Stimulated activated naive CD4-positive, alpha-beta T cell treated with Interleukin-2 at 50 U/mL for 16 hours (primary cell): ENCODE measurements around the gene RELN.

Experiments used
- DNase-seq: peaks from one replicate; lab custom pipeline; 2025; lab: John Stamatoyannopoulos, UW

Gene RELN

DNA sequence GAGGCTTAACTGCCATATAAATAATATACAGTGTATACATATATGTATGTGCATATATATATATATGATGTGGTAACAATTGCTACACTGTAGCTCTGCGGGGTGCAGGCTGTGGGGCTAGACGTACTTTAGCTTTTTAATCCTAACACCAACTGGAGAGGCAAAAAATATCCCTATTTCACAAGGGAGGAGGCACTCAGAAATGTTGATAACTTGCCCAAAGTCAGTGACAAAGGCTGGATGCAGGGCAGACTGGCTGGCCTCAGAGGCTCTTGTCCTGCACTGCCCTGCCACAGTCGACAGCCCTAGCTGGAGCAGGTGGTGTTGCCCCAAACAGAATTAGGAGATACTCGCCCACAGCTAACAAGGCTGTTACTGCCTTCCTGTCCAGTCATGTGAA lies 1.5 kb upstream of the RELN start:
- DNase-seq = no peak

DNA sequence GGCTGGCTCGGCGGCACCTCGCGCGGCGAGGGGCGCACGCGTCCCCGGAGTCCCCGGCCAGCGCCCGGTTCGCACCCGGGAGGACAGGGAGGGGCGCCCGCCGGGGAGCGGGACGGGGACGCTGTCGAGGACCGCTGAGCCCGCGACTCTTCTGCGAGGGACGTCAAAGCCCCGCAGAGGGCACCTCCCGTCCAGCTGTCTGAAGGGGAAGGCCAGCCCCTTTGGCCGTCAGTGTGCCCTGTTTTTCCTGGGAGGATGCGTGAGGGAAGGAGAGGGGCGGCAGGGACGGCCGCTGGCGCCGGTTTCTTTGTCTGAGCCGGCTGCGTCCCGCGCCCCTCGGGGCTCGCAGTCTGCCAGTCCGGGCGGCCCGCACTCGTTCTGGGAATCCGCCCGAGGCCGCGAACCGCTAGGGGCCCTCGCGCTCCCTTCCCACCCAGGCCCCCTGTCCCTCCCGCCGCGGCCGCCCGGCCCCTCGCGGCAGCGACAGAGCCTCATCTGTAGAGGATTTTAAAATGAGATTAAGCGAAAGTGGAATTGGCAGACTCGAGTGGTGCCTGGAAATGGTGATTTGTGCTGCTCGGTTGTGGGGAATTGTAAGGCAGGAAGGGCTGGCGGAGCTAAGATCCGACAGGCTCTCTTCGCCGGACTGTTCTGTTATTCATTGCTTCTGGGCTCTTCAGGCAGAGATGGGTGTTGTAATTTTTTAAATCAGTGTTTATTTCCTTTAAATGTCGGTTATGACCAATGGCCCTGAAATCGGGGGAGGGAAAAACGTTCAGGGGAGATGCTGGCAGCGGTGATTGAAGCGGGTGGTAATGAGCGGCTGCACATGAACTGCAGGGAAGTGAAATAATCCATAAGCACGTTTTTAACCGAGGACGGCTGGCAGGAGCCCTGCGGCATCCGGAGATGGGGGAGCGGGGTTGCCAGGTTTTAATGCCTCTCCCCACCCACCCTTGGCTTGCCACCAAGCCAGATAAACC lies 618 bp upstream of the RELN start:
- DNase-seq = no peak

GRCh38 chr7:103988468-103989199 lies 824 bp downstream of the RELN start:
- no peak for DNase-seq

DNA sequence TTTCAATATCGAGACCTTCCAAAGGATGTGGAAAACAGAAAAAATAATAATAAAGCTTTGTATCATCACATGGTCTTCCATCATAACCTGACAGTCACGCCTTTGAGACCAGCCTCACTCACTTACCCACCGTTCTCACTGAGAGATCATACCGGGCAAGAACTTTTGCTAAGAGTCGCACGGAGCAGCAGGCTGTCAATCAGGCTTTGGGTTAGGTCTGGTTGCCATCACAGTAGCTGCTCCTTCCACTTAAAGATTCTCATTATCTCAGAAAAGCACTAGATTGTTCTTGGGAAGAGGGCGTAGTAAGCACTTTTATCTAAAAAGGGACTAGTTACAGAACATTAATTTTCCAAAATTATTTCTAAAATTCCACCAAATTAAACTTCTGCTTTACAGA lies 2.0 kb downstream of the RELN start:
- no peak for DNase-seq

- no peak for DNase-seq
These were observed 3.8 kb downstream of the RELN start for GRCh38 chr7:103985565-103986126.

DNA sequence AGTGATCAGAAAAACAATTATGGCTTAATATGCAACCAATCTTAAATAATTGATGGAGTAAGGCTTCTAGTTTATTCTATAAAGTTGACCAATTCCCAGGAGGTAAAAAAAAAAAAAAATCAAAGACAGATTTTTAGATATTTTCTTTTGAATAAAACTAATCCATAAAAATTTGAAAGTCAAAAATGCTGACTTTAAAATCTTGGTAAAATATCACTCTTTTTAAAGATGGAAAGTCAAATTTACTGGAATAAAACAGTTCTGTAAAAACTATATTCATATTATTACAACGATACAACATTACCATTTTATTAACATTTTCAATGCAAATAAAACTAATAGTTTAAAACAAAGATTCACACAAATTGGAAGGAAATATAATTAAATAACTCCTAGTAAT lies 5.4 kb downstream of the RELN start:
- DNase-seq = no peak

DNA sequence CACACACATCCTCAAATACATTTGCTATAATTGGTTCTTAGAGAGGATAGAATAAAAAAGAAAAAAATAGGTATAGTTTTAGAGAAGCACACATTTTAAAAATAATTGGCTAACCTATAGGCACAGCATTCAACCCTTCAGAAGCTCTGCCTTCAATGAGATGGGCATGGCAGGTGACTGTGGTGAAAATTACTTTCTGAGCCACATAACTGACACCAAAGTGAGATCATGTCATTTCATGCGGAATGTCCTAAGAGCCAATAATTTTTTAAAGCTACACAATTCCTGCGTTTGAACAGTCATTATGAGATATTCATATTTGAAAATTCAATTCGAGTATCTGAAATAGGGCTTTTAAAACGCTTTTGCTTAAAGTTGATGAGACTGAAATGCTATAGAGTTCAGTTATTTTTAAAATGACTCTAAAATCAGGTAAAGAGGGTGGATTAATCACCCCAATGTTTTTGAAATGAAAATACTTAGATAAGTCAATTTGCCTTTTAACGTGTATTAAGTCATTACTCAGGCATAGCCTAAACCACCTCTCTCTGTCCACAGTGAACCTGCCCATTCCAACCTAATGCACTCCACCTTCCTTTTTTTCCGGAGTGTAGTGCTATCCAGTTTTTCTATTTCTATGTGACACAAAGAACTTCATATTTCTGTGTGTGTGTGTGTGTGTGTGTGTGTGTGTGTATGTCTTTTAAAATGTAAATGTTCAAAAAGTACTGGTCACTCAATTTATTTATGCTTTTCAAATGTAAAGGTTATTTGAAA lies 6.1 kb downstream of the RELN start:
- no peak for DNase-seq

DNA sequence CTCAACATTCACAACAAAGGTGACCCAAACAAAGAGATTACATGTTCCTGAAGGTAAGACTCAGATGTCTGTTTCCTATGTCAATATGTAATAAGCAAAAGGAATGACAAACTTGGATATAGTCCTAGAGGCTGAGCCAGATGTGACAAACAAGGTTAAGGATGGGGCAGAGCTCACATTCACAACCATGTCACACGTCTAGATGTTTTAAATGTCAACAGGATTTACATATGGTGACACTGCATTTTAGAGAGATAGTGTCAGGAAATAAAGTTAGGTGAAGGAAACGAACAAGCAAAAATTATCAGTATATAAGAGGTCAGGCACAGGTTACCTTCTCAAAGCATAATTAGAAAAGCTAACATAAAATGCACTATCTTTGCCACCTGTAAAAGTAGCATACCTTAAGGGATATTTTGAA lies 8.4 kb downstream of the RELN start:
- no peak for DNase-seq

DNA sequence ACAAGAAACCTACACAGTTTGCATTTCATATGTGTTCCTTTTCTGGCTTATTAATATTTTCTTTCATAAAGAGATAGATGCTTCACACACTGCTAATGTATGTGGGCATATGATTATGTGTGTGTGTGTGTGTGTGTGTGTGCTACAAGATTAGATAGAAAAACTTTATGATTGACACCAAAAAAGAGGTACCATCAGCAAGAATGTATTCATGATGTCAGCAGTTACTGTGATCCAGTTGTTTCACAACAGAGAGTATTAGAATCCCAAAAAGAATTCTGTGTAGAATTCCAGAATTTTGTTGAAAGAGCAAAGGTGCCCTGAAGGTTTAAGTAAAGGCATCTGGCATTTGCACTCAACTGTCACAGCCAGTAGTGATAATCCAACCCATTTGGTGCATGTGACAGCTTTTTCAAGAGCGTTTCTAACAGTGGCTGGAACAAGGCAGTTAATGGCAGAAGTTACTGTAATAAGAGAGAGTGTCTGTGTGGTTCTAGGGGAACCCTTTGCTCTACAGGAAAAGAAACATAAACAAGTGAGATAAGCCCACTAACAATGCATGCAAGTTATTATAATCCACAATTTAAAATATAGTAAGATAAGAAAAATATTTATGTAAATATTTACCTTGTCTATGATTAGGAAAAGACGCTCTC lies 16.6 kb downstream of the RELN start:
- DNase-seq = no peak

GRCh38 chr7:103967401-103967800 lies 22.1 kb downstream of the RELN start:
- no peak for DNase-seq

DNA sequence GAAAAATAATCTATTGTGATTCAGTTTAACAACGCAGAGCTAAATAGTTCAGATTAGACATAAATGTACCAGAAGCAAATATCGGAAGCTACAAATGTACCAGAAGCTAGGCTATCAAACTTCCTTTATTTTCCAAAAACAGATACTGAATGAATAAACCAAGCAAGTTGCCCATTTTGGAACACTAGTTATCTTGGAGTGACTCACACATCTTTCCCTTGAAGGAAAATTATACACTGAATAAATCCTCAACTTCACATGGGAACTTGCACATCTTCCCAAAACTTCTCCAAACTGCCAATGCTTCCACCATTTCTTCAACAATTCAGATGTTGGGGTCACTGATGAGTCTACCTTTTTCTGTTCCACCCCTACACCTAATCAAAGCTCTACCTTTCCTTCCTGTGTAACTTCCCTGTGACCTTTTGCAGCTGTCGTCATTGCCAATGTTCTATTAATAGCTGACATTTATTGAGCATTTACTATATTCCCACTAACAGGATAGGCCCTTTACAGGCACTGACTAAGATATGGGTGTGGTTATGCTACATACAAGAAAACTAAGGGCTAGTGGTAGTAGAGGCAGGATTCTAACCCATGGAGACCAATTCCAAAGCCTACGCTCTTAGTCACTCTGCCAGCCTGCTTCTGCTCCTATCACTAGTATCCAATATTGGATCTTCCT lies 22.7 kb downstream of the RELN start:
- no peak for DNase-seq

- no peak for DNase-seq
These were observed 25.2 kb downstream of the RELN start for GRCh38 chr7:103964269-103964668.

DNA sequence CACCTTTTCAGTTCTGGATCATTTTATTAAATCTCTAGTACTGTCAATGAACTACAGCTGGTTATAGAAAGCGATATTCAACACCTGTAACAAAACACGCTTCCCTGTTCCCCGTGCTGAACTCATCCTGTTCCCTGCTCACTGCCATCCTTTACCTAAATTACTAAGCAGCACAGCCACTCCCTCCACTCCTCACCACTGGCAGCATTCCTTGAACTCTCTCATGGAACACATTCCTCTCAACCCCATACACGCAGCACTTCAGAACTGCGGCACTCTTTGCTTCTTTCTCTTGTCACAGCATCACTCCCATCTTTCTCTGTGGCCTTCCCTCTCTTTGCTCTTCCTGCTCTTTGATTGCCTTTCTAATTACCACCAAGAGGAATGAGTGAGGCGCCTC lies 27.4 kb downstream of the RELN start:
- no peak for DNase-seq

DNA sequence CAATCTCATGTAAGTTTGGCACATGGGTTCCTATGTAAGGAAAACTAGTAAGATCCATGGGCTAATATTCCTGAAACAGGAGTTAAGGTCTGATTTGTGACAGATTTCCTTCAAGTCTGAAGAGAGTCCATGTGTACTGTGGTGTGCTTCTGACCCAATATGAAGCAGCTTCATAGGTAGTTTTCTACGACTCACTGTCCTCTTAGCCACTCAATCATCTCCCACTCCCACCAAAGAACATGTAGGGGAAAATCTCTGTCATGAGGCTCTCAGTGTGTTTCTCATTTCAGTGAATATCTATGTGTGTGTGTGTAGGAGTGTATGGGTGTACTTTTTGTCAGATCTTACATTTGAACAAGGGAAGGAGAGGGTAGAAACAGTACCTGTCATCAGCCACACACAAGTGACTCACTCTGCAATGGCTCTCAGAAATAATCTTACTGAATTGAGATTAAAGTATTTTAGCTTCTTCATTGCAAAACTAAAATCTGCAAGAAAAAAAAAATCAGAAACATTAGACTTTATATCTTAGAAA lies 31.1 kb downstream of the RELN start:
- no peak for DNase-seq

DNA sequence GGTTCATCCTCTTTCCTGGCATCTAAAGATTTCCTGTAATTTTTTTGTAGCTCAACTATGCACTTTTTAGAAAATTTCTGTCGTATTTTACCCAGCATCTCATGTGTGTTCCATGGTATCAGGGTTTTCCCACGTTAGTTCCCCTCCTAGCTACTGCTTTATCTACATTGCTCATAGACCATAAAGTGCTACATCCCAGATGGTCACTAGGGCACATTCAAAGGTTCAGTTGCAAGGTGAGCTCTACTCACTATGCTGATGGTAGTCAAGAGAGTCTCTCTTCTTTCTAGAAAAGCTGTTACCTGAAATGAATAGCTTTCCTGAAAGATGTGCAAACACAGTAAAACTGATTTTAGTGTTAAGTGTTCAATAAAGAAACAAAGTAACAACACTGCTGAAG lies 33.5 kb downstream of the RELN start:
- no peak for DNase-seq

- DNase-seq = no peak
These were observed 37.0 kb downstream of the RELN start for GRCh38 chr7:103952408-103952807.

- DNase-seq = no peak
These were observed 38.1 kb downstream of the RELN start for GRCh38 chr7:103951311-103951710.

- no peak for DNase-seq
These were observed 40.1 kb downstream of the RELN start for GRCh38 chr7:103949374-103949773.

DNA sequence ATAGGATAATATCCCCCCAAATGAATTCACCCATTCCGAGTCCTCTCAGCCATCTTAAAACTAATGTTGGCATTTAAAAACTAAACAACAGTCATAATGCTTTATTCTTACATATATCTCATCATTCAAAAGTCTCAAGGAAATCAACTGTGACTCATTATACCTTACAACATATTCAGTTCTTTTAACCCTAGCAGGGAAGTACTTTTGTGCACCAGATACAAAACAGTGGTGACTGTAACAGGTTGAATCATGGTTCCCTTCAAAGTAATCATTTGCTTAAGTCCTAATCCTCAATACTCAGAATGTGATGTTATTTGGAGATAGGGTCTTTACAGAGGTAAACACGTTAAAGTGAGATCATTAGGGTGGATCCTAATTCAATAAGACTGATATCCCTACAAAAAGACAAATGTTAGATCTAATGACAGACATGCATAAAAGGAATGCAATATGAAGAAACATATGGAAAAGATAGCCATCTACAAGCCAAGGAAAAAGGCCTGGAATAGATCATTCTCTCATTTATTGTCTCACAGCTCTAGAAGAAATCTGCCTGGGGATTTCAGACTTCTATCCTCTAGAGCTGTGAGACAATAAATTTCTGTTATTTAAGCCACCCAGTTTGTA lies 42.3 kb downstream of the RELN start:
- no peak for DNase-seq

- no peak for DNase-seq
These were observed 45.1 kb downstream of the RELN start for GRCh38 chr7:103944230-103944900.
